ENCODE data around the gene IKBKE.

Gene IKBKE

DNA sequence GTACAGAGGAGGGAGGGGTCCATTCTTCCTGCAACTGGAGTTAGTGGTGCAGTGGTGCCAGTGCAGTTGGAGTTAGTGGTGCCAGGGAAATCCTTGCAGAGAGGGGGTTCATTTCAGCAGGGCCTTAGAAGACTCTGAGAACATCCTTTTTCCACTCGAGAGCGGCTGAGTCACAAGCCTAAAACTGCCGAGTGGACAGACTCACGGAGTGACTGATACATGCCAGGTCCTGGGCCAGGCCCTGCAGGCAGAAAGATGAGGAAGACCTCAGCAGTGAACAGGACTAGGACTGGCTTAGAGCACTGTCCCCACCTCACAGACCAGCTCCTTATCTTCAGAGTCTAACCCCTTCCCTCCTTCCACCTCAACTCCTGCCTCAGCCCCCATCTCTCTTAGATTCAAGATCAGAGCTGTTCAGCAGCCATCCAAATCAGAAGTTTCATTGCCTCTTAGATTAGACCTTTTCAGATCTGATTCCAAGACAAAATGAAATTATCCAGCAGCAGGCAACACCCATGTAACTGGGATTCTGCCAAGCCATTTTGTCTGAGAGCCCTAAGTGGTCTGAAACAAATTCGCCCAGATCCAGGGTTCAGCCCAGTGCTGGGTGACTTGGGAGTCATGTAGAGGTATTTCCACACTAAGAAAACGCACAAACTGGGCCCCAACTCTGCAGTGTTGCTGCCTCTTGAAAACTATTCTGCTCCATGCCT lies 12.7 kb upstream of the IKBKE start:
- in situ Hi-C loops (cut with MboI; ENCODE audit: low sequenced_read_pairs, unreplicated experiment): no loop called here
- DNase-seq (ENCODE audit: low spot score): no peak
- TF ChIP-seq, protein P1, sequence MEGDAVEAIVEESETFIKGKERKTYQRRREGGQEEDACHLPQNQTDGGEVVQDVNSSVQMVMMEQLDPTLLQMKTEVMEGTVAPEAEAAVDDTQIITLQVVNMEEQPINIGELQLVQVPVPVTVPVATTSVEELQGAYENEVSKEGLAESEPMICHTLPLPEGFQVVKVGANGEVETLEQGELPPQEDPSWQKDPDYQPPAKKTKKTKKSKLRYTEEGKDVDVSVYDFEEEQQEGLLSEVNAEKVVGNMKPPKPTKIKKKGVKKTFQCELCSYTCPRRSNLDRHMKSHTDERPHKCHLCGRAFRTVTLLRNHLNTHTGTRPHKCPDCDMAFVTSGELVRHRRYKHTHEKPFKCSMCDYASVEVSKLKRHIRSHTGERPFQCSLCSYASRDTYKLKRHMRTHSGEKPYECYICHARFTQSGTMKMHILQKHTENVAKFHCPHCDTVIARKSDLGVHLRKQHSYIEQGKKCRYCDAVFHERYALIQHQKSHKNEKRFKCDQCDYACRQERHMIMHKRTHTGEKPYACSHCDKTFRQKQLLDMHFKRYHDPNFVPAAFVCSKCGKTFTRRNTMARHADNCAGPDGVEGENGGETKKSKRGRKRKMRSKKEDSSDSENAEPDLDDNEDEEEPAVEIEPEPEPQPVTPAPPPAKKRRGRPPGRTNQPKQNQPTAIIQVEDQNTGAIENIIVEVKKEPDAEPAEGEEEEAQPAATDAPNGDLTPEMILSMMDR (IDR thresholded peaks at IDR 0.05; ENCODE audit: borderline replicate concordance, control extremely low read depth, extremely low read depth, insufficient read depth, missing control alignments): no peak

GRCh38 chr1:206459703-206460102 lies 10.6 kb upstream of the IKBKE start:
- in situ Hi-C loops (cut with MboI; ENCODE audit: low sequenced_read_pairs, unreplicated experiment): no loop called here
- TF ChIP-seq, protein P1 (IDR thresholded peaks at IDR 0.05; ENCODE audit: borderline replicate concordance, control extremely low read depth, extremely low read depth, insufficient read depth, missing control alignments): no peak
- DNase-seq (ENCODE audit: low spot score): no peak

- in situ Hi-C loops (cut with MboI; ENCODE audit: low sequenced_read_pairs, unreplicated experiment): no loop called here
Measured at GRCh38 chr1:206460836-206461426, 9.3 kb upstream of the IKBKE start.

GRCh38 chr1:206461602-206462455 lies 8.4 kb upstream of the IKBKE start:
- in situ Hi-C loops (cut with MboI; ENCODE audit: low sequenced_read_pairs, unreplicated experiment): no loop called here
- DNase-seq (ENCODE audit: low spot score): peak; percentile 83
- TF ChIP-seq, protein P1 (IDR thresholded peaks at IDR 0.05; ENCODE audit: borderline replicate concordance, control extremely low read depth, extremely low read depth, insufficient read depth, missing control alignments): peak; percentile 72

More at GRCh38 chr1:206460836-206461426, 9.3 kb upstream of the IKBKE start:
- TF ChIP-seq, protein P1 (IDR thresholded peaks at IDR 0.05; ENCODE audit: borderline replicate concordance, control extremely low read depth, extremely low read depth, insufficient read depth, missing control alignments): no peak
- no peak for DNase-seq (ENCODE audit: low spot score)

DNA sequence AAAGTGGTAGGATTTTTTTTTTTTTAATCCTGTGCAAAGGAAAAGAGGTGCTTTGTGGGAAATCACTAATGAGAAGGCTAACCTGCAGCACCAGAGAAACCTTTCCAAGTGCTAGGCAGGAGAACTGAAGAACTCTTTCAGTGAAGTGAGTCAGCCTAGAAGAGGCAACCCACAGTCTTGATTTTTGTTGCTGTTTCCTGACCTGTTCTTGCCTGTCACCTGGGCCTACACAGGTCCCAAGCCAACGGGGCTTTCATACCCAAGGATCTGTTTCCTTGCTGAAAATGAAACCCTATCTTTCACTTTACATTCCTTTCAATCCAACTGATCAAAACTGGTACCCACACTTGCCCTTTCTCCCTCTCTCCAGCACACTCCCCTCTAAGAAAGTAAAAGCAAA lies 7.1 kb upstream of the IKBKE start:
- in situ Hi-C loops (cut with MboI; ENCODE audit: low sequenced_read_pairs, unreplicated experiment): no loop called here
- TF ChIP-seq, protein P1 (IDR thresholded peaks at IDR 0.05; ENCODE audit: borderline replicate concordance, control extremely low read depth, extremely low read depth, insufficient read depth, missing control alignments): no peak
- no peak for DNase-seq (ENCODE audit: low spot score)

GRCh38 chr1:206463911-206464310 lies 6.4 kb upstream of the IKBKE start:
- in situ Hi-C loops (cut with MboI; ENCODE audit: low sequenced_read_pairs, unreplicated experiment): no loop called here
- DNase-seq (ENCODE audit: low spot score): no peak
- TF ChIP-seq, protein P1 (IDR thresholded peaks at IDR 0.05; ENCODE audit: borderline replicate concordance, control extremely low read depth, extremely low read depth, insufficient read depth, missing control alignments): no peak

All from GM13976 (cell line).